HG03025 (cell line): ENCODE data around the gene RARS2.
"Not testable (repeated sequence)": the region's sequence is repeated elsewhere in the genome, so short reads cannot be mapped to it uniquely, and the experiment has no call there.

Source experiments
- ATAC-seq: cut with Tn5 transposase; IDR thresholded peaks from one replicate; pipeline ENCODE4 v1.9.1; 2021; ENCODE audit warnings: mild to moderate bottlenecking, moderate library complexity; ENCODE audit not compliant: unreplicated experiment, low FRiP score

The RARS2 gene

GRCh38 chr6:87514831-87515230 lies 75.0 kb downstream of the RARS2 start:
- no peak for ATAC-seq

GRCh38 chr6:87504441-87504840 lies 85.3 kb downstream of the RARS2 start:
- no peak for ATAC-seq

- ATAC-seq: no peak
Measured at GRCh38 chr6:87501809-87502572, 87.8 kb downstream of the RARS2 start.

DNA sequence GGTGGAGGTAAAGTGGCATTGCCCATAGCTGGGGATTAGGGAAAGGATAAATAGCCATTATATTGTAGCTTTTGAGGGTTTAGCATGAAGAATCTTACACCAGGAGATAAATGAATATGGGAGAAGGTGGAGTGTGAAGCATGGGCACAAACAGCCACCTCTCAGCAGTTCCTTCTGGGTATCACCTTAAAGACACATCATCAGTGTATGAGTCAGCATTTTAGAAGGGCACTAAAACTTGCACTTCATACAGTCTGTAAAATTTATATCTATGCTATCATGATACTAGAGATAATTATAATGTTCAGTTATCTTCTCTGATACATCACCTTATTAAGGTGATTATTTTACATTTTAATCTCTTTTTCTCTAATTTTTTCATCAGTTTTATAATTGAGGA lies 91.7 kb downstream of the RARS2 start:
- ATAC-seq: no peak

DNA sequence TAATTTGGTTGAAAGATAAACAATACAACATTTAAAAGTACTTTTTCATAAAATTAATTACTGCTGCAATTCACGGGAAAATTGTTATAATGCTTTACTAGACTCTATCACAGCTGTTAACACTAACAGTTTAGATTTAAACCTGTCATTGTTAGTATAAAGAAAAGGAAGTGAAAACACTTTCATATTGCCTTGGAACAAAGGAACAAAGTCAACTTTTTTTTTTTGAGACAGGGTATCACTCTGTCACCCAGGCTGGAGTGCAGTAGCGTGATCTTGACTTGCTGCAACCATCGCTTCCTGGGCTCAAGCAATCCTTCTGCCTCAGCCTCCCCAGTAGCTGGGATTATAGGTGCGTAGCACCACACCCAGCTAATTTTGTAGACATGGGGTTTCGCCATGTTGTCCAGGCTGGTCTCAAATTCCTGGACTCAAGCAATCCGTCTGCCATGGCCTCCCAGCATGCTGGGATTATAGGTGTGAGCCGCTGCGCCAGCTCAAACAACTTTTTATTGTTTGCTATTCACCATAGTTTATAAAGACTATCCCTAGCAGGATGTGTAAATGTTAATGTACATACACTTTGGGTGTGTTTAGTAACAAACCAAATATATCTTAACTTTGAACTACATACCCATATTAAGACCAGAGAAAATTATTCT lies 94.9 kb downstream of the RARS2 start:
- ATAC-seq: peak; percentile 71

GRCh38 chr6:87489326-87489725 lies 100.5 kb downstream of the RARS2 start:
- ATAC-seq: not testable (repeated sequence)

GRCh38 chr6:87487555-87487954 lies 102.2 kb downstream of the RARS2 start:
- ATAC-seq: no peak

DNA sequence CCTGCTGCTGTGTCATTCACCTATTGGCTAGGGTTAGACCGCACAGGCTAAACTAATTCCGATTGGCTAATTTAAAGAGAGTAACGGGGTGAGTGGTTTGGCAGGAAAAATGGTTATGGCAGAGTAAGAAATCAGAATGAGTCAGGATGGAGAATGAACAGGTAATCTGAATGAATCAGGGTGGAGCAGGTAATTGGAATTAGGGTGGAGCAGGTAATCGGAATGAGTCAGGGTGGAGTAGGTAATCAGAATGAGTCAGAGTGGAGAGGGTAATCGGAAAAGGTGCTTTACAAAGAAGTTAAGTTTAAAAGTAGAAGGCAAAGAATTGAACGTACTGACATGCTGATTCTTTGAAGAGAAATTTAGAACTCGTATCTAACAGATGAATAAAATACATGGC lies 105.3 kb downstream of the RARS2 start:
- no peak for ATAC-seq

GRCh38 chr6:87483929-87484328 lies 105.9 kb downstream of the RARS2 start:
- no peak for ATAC-seq

- no peak for ATAC-seq
Measured at GRCh38 chr6:87482366-87482765, 107.4 kb downstream of the RARS2 start.

- no peak for ATAC-seq
Measured at GRCh38 chr6:87481931-87482330, 107.9 kb downstream of the RARS2 start.

- peak; percentile 77 for ATAC-seq
Measured at GRCh38 chr6:87473419-87473903, 116.3 kb downstream of the RARS2 start.

DNA sequence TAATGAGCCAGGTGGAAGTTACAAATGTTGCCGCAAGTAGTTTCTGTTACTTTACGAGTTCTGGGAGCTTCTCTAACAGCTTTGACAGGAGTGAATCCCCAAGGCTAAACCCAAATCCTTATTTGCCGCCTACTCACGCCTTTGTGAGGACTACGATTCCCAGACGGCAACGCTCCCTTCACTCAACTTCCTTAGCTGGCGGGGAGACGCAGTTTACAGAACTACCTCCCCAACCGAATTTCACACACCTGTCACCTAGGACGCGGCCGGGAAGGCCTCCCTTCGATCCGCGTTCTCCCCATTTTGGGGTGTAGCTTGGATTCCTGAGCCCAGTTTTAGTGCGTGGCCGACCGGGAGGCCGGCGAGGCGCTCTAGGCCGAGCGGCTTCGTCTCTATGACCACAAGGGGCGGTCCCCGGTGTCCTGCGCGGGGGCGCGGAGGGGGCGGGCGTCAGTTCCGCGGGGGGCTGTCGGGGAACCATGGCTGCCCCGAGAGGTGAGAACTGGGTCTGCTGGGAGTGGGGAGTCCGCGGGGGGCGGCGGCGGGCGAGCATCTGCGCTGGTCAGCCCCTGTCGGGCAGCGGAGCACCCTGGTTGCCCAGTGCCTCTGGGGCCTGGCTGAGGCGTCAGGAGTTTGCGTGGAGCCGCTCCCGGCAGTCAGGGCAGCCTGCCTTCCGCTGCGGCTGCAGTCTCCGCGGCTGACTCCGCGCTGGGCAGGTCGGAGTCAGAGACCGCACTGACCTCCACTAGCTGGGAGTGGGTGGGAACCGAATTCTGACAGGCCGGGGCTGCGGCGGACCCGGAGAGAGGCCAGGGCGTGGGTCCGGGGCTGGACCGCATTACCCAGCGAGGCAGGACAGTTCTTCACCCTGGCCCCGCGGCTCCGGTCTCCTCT lies 117.0 kb downstream of the RARS2 start, which contains the start of gene SLC35A1:
Gene SLC35A1 (plus strand): TSS at position 450 of the 894 bp plus-strand sequence. CDS start 30 bp downstream, at position 480.
- ATAC-seq: peak; percentile 97

DNA sequence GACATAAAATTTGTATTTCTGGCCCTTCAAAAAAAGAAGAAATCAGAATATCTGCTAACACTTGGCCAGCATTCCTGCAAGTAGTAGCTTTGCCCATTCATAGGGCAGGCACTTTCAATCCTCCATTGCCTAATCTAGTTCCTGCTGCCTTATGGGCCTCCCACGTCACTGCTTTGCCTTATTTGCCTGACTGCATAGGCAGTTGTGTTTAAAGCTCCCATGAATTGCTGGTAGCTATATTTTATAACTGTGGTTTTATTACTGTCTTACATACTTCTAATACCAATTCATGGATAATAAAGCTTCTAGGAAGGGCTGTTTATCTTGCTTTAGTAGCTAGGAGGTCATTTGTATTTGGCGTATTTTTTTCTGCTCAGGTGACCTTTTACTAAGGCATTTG lies 124.7 kb downstream of the RARS2 start:
- no peak for ATAC-seq
